ENCODE results near the gene M1AP.
A peak's percentile ranks its signal among the peaks of the same experiment; 100 is the strongest.
"Not testable (repeated sequence)": the region's sequence is repeated elsewhere in the genome, so short reads cannot be mapped to it uniquely, and the experiment has no call there.

M1AP gene

GRCh38 chr2:74562126-74562775, 85.9 kb downstream of the M1AP start:
- no peak for DNase-seq

DNA sequence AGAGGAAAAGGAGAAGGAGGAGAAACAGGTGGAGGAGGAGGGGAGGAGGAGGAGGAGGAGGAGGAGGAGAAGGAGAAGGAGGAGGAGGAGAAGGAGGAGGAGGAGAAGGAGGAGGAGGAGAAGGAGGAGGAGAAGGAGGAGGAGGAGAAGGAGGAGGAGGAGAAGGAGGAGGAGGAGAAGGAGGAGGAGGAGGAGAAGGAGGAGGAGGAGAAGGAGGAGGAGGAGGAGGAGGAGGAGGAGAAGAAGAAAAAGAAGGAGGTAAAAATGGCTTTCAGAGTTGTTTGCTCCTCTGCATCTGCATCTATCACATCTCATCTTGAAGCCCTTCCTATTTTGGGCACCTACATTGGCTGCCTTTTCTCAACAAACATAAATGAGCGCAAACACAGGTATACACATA, 87.1 kb downstream of the M1AP start:
- DNase-seq: not testable (repeated sequence)

GRCh38 chr2:74560591-74560990, 87.5 kb downstream of the M1AP start:
- no peak for DNase-seq

DNA sequence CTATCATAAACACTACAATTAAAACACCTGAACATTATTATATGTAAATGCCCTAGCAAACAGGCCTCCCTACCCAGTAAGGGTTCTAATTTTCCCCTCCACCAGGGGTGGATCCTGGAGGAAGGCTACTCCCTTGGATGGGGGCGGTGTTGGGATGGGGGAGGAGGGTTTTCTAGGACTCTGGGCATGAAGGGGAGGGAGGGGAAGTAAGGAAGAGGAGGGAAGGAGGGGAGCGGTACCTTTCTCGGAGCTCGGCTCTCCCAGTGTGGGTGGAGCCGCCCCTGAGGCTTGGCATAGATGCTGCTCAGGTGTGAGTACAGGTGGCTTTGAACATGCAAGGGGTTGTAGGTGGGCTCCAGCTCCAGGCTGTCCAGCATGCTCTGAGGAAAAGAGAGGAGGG, 88.2 kb downstream of the M1AP start:
- DNase-seq: no peak

GRCh38 chr2:74558284-74559230, 89.6 kb downstream of the M1AP start:
- DNase-seq: no peak

- DNase-seq: no peak
These were observed 91.2 kb downstream of the M1AP start for GRCh38 chr2:74556831-74557370.

- DNase-seq: no peak
These were observed 92.0 kb downstream of the M1AP start for GRCh38 chr2:74556159-74556558.

DNA sequence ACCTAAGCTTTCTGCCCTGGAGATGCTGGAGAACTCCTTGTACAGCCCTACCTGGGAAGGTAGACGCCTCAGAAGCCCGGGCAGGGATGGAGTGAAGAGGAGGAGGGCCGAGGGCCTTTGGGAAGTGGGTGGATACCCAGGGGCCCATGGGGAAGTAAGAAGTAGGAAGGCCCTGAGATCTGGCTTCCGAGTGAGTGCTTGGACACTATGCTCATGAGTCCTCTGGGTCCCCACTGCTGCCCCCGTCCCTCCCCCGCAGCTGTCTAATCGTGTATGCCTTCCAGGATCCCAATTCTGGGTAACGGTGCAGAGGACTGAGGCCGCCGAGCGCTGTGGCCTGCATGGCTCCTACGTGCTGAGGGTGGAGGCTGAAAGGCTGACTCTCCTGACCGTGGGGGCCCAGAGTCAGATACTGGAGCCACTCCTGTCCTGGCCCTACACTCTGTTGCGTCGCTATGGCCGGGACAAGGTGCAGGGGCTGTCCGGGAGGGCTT, 92.5 kb downstream of the M1AP start:
- DNase-seq: peak; percentile 7

GRCh38 chr2:74554820-74555531, 93.2 kb downstream of the M1AP start:
- DNase-seq: no peak

GRCh38 chr2:74553892-74554819, 94.0 kb downstream of the M1AP start, which contains the start of the genes DOK1 and LOXL3:
TSS of gene DOK1 (plus strand) at chr2:74554720. CDS start at chr2:74554755, 35 bp downstream.
TSS of gene LOXL3 (minus strand) at chr2:74553942. CDS start at chr2:74552634, 1,308 bp downstream.
- DNase-seq: peak; percentile 76

DNA sequence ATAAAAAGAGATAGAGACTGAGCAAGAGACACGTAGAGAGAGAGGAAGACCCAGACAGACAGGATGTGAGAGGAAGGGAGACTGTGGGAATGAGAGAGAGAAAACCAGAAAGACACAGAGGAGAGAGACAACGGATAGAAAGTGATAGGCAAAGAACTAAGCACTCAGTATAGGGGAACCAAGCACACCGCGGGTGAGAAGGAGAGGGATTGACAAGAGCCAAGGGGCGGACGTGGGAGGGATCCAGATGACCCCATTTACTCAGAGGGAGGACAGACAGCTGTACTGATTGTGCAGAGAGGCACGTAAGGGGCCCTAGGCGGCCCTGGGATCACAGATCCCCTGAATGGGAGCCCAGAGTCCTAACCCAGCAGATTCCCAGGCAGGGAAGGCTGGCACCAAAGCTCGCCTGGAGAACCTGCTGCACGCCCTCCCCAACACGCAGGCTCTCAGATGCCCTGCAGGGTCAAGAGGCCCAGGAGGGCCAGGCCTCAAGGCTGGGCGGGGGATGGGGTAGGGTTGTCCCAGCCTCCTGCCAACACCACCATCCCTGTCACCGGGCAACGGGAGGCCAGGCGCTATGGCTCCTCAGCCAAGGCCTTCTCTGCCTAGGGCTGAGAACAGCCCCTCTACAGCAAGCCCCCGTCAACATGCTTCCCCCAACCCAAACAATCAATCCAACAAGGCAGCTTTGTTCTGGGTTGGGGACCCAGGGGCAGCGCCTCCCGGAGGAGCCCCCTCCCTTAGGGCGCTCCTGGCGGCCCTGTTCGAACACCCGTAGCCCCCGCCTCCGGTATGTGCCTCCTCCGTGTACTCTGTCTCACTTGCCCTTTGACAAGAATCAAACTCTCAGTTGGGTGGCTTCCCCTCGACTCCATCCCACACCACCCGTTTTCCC, 95.0 kb downstream of the M1AP start:
- DNase-seq: no peak

DNA sequence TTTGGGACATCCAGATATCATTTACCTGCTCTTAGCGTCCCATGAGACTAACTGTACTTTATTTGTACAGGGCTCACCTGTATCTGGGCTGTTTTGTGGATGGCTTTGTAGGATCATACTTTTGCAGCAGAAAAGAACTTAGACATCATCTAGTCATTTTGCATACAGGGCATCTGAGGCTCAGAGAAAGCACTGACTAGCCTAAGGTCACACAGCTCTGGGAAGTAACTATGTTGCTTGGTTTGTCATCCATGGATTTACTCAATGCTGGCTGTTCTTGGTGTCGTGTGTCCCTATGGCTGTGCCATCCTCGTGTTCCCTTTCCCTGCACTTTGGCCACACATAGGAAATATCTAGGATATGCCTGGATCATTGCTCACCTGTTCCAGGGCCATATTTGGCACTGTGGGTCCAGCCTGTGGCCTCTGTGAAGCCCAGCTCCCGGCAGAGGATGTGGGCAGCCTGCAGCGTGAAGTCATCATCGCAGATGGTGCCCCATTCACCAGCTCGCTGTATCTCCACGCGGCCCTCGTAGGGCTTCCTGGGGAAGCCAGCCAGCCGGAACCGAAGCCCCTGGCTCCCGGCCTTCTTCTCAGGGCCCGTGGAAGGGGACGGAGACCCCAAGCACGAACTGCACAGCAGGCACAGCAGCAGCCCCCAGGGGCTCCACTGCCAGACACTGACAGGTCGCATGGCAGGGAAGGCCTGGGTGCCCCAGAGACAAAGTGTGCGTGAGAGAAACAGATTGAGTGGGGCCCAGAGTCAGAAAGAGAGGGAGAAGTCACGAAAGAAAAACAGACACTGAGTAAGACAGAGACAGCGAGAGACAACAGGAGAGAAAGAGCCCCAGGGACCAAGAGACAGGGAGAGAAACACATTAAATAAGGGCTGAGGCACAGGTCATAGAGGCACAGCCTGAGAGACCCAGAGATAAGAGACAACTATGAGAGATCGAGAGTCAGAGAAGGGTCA, 95.9 kb downstream of the M1AP start:
- no peak for DNase-seq

- no peak for DNase-seq
These were observed 96.6 kb downstream of the M1AP start for GRCh38 chr2:74551530-74551929.

DNA sequence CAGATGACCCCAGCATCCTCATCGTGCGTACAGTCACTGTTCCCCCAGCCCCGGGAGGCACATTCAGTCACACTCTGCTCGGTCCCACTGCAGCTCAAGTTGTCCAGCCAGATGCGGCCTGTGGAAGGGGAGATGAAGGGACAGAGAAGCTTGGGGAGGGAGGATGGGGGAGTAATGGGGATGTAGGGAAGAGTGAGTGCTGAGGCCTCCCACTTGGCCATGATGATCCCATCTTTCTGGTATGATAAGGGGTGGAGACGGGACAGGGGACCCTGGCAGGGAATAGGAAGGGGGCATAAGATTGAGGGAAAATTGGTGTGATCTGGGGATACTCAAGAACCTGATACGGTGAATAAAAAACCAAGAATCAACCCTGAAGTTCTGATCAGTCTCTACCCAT, 97.9 kb downstream of the M1AP start:
- DNase-seq: no peak

DNA sequence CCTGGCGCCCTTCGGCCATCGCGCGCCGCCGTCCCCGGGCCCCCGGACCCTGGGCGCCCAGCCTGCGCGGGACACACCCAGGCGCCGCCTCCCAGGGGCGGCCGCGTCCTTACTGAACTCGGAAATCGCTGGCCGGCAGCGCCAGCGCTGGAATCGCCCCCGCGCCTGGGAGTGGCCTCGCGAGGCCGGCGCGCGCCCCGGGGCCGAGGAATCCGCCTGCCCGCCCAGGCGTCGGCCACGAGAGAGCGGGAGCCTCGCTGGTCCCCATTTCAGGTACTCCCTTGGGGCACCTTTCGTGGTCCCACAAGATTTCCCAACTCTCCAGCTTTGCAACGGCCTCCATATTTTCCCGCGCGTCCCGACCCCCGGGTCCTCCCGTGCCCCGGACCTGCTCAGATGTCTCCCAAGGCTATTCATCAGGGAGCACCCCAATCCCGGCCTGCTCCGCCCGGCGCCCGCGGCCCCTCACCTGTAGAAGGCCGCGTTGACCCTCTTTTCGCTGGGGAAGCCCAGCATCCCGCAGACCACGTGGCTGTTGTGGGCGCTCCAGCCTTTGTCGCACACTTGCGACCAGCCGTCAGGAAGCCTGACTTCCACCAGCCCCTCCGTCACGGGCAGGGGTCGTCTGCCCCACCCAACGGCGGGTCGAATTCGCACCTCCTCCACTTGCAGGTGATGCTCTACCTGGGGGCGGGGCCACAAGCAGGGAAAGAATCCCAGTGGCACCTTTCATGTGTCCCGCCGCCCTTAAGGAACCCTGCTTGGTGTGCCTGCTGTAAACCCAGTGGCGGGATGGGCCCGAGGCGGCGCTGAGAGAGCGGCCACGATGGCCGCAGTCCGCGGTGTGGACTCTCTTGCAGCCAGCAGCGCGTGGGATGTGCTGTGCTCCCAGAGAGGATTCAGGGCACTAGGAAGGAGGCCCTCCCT, 99.0 kb downstream of the M1AP start:
- DNase-seq: no peak

DNA sequence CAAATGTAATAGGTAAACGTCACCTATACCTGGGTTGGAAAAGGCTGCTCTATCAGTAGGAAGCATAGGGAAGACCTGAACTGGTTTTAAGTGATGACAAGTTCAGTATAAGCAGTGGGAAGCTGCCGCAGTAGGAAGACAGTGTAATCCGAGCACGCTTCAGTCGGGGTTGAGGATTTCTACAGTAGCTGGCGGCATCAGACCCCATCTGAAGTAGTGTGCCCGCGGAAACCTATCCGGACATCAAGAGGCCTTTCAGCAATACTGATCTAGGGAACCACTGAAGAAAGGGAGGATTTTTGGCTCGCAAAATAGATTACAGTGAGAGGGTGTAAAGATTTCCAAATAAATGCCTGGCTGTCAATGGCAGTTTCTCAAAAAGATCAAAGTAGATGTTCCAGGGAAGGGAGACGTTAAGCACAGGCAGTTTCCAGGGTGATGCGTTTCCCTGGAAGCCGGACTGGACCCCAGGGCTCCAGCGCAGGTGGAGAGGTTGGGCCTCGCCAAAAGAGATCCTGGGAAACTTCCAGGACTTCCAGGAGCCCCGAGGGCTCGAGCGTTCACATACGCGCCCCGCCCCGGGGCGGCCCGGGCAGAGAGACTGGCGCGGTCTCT, 99.7 kb downstream of the M1AP start:
- no peak for DNase-seq

- no peak for DNase-seq
These were observed 102.1 kb downstream of the M1AP start for GRCh38 chr2:74546004-74546403.

GRCh38 chr2:74544634-74545033, 103.5 kb downstream of the M1AP start:
- DNase-seq: no peak
